ENCODE data around the gene MEF2A.
A peak's percentile ranks its signal among the peaks of the same experiment; 100 is the strongest.
"Not testable (repeated sequence)": the region's sequence is repeated elsewhere in the genome, so short reads cannot be mapped to it uniquely, and the experiment has no call there.

The MEF2A gene

DNA sequence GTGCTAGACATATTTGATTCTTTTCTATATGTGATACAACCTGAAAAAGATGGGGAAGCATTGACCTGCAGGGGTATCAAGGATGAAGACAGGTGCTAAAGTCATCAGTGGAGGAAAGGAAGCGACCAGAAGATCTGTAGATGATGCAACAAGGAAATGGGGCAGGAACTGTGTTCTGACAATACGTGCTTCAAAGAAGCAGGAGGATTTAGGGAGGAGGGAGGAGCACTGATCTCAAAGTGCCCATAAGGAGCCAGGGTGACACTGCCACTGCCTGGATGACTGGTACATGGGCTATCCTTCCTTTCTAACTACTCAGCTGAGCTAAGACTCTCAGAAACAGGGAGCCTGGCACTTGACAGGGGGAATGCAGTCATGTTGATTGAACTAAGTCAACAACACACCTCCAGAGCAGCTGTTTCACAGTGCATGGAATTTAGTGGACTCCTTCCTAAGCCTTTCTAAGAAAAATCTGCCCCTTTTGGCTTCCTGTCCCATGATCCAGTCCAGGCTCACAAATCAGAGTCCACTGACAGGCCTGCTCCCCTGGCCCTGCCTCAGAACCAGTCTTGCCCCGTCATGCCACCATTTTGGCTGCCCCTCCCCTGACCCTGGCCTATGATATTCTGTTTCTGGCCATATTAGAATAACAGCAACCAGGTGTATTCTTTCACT, 155.5 kb downstream of the MEF2A start:
- peak overlapping the region; percentile 65 for H3K27ac ChIP-seq
- DNase-seq (ENCODE audit: low read depth, low spot score), result no peak

DNA sequence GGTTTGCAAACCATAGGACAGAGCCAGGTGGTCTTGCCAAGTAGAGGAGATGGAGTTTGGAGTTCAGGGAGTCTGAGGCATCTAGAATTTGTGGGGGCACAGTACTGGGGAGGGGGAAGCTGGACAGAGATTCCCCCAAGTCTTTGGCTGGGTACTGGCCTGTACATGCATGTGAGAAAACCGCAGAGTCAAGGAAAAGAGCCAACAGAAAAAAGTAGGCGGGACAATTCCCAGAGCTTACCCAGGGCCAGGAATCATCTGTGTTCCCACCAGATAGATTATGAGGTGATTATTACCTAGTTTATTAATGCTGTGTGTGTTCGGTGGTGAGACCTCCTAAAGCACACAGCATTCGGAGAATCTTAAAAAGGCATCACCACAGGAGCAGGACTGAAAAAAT, 156.1 kb downstream of the MEF2A start:
- H3K27ac ChIP-seq, result peak overlapping the region; percentile 65
- DNase-seq (ENCODE audit: low read depth, low spot score), result no peak

DNA sequence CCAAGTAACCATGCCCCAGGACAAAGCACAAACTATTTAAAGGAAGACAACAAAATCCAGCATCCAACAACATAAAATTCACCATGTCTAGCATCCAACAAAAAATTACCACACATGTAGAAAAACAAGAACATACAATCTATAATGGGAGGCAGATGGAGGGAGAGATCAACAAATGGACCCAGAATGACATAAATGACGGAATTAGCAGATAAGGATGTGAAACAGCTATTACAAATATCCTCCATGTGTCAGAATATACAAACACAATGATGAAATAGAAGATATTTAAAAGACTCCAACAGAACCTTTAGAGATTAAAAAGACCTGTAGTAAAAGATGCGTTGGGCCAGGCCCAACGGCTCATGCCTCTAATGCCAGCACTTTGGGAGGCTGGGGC, 156.6 kb downstream of the MEF2A start:
- DNase-seq (ENCODE audit: low read depth, low spot score), result no peak

GRCh38 chr15:99726333-99726732, 160.5 kb downstream of the MEF2A start:
- H3K27ac ChIP-seq, result no peak overlapping the region
- DNase-seq (ENCODE audit: low read depth, low spot score), result no peak

More for the DNA sequence above, 156.6 kb downstream of the MEF2A start:
- peak overlapping the region; percentile 65 for H3K27ac ChIP-seq

DNA sequence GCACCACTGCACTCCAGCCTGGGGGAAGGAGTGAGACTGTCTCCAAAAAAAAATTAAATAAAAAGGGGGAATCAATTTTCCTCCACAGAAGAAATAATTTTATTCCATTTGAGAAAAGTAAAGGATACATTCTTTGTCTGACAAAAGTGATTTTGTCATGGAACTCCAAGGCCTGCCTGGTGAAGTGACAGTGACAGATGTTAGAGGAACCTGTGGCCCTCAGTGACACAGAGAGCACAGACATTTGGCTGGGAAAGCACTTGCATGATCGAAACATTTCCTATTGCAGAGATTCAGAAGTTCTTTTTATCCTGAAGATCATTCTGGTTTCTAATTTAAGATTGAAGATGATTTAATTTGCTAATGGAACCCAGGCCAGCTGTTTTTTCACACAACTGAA, 161.5 kb downstream of the MEF2A start:
- no peak overlapping the region for H3K27ac ChIP-seq
- no peak for DNase-seq (ENCODE audit: low read depth, low spot score)

GRCh38 chr15:99727733-99728132, 161.9 kb downstream of the MEF2A start:
- no peak for DNase-seq (ENCODE audit: low read depth, low spot score)
- no peak overlapping the region for H3K27ac ChIP-seq

GRCh38 chr15:99728916-99729315, 163.1 kb downstream of the MEF2A start:
- no peak for DNase-seq (ENCODE audit: low read depth, low spot score)
- H3K27ac ChIP-seq, result no peak overlapping the region

- no peak overlapping the region for H3K27ac ChIP-seq
- no peak for DNase-seq (ENCODE audit: low read depth, low spot score)
Observed at GRCh38 chr15:99729327-99729726, 163.5 kb downstream of the MEF2A start.

DNA sequence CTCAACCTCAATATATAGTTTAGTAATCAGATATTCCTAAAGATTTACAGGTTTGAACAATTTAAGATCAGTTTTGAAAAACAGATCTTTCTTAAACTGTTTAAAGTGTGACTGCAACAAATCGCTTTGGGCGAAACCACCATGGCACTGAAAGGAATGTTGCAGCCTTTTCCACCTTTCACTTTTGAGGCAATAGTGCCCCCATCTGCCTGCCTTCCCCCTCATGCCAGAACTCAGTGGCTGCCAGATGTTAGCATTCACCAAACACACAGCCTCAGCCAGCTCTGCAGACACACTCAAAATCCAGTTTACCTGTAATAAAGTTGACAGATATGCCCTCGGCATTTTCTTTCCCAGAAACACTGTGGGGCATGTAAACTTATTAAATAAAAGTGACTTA, 164.1 kb downstream of the MEF2A start:
- no peak for DNase-seq (ENCODE audit: low read depth, low spot score)
- no peak overlapping the region for H3K27ac ChIP-seq

GRCh38 chr15:99731336-99732123, 165.7 kb downstream of the MEF2A start:
- H3K27ac ChIP-seq, result no peak overlapping the region
- no peak for DNase-seq (ENCODE audit: low read depth, low spot score)

DNA sequence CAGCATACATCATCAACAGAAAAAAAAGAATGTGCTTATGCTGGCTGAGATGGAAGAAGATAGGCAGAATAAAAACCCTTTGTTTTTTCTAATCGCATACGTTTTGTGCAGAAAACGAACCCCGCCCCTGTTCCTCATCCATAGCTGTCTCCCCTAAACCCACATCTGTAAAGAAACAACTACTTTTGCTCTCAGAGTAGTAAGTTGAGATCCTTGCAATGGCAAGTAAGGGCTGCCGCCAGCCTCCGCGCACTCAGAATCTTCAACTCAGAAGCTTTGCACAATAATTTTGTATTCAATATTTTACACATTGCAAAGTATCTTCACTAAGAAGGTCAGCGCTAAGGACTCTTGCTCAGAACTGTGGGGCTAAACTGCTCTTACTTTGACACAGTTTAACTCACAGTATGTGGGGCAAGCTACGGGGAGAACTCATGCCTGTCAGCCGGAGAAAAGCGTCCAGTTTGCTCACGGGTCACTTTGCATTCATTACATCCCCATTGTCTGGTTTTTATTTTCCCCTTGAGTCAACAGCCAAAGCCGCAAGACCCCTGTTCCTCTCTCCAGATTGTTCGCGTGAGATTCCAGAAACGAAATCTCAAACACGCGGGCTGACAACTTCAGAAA, 166.5 kb downstream of the MEF2A start:
- H3K27ac ChIP-seq, result peak overlapping the region; percentile 50
- no peak for DNase-seq (ENCODE audit: low read depth, low spot score)

- no peak for DNase-seq (ENCODE audit: low read depth, low spot score)
- peak overlapping the region; percentile 50 for H3K27ac ChIP-seq
Observed at GRCh38 chr15:99732751-99733267, 167.0 kb downstream of the MEF2A start.

GRCh38 chr15:99733268-99734039, 167.7 kb downstream of the MEF2A start, which contains the start of gene LYSMD4:
Gene LYSMD4 (minus strand): TSS chr15:99733437. CDS start chr15:99731999, 1,438 bp downstream.
- peak; percentile 53 for DNase-seq (ENCODE audit: low read depth, low spot score)

GRCh38 chr15:99734040-99734291, 168.2 kb downstream of the MEF2A start:
- not testable (repeated sequence) for DNase-seq (ENCODE audit: low read depth, low spot score)
- H3K27ac ChIP-seq, result peak overlapping the region; percentile 50

More at GRCh38 chr15:99733268-99734039, 167.7 kb downstream of the MEF2A start, which contains the start of gene LYSMD4:
- H3K27ac ChIP-seq, result peak within 1 kb of the TSS; percentile 50

- DNase-seq (ENCODE audit: low read depth, low spot score), result no peak
- no peak overlapping the region for H3K27ac ChIP-seq
Observed at GRCh38 chr15:99734575-99734974, 168.8 kb downstream of the MEF2A start.

- H3K27ac ChIP-seq, result no peak overlapping the region
- no peak for DNase-seq (ENCODE audit: low read depth, low spot score)
Observed at GRCh38 chr15:99735868-99736267, 170.1 kb downstream of the MEF2A start.

DNA sequence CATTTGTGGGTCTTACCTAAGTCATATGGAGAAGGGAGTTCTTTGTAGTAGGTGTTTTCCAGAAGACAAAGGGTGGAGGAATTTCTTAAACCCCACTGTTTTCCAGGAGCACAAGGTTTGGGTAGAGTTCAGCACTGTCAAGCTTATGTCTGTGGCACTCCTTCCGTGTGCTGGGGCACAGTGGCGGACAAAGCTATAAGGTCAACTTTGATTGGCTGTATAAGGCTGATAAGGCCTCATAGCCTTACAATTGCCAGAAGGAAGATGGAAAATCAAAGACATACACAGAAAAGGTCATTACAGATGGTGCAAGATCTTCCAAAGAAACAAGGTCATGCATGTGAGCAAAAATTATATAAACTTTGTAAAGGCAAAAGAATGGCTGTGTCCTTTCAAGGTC, 170.9 kb downstream of the MEF2A start:
- no peak overlapping the region for H3K27ac ChIP-seq
- DNase-seq (ENCODE audit: low read depth, low spot score), result no peak

GRCh38 chr15:99738021-99738847, 172.4 kb downstream of the MEF2A start:
- no peak for DNase-seq (ENCODE audit: low read depth, low spot score)
- H3K27ac ChIP-seq, result no peak overlapping the region

- no peak overlapping the region for H3K27ac ChIP-seq
- DNase-seq (ENCODE audit: low read depth, low spot score), result no peak
Observed at GRCh38 chr15:99741835-99742234, 176.1 kb downstream of the MEF2A start.

DNA sequence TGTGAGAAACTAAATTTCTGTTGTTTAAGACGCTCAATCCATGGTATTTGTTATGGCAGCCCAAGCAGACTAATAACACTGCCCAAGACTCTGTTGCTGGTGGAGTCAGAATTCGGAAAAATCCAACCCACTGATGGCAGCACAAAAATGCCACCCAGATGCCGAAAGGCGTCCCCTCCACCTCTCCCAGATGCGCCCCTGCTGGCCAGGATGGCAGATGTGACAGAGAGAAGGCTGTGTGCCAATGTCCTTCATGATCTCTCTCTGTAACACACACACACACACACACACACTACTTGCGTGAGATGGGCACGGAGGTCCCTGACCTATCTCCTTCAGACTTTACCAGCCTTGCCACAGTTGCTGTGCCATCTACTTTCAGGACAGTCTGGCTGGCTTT, 178.4 kb downstream of the MEF2A start:
- H3K27ac ChIP-seq, result no peak overlapping the region
- DNase-seq (ENCODE audit: low read depth, low spot score), result no peak
